Measurements from ENCODE around the gene PTPN21.

DNA sequence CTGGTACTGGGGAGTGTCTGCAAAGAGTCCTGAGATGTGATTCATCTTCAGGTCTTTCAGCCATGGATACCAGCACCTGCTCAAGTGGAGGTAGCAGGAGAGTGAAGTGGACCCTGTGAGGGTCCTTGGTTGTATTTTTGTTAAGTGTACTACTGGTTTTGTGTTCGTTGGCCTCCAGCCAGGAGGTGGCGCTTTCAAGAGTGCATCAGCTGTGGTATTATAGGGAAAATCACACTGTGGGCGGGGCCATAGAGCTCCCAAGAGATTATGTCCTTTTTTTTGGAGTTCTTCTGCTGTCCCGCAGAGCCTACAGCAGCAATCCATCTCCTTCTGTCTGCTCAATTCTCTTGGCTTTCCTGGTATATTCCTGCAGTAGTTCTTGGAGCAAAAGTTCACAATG, 102.6 kb downstream of the PTPN21 start:
- TF ChIP-seq POLR2AphosphoS5 (IDR thresholded peaks at IDR 0.05): no peak
- TF ChIP-seq, protein P1, sequence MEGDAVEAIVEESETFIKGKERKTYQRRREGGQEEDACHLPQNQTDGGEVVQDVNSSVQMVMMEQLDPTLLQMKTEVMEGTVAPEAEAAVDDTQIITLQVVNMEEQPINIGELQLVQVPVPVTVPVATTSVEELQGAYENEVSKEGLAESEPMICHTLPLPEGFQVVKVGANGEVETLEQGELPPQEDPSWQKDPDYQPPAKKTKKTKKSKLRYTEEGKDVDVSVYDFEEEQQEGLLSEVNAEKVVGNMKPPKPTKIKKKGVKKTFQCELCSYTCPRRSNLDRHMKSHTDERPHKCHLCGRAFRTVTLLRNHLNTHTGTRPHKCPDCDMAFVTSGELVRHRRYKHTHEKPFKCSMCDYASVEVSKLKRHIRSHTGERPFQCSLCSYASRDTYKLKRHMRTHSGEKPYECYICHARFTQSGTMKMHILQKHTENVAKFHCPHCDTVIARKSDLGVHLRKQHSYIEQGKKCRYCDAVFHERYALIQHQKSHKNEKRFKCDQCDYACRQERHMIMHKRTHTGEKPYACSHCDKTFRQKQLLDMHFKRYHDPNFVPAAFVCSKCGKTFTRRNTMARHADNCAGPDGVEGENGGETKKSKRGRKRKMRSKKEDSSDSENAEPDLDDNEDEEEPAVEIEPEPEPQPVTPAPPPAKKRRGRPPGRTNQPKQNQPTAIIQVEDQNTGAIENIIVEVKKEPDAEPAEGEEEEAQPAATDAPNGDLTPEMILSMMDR (IDR thresholded peaks at IDR 0.05 in 8 of 11, conservative IDR thresholded peaks at IDR 0.05 in 3 of 11): no peak
